ENCODE measurements around the gene PTBP3. TPM values are rescaled to one million over a fixed set of nuclear protein-coding genes. Genes with fewer than 3 reads are reported as not detected.
A peak's percentile ranks its signal among the peaks of the same experiment; 100 is the strongest.

Gene PTBP3
- total and polyA plus RNA-seq, 9 donors = 9.4 to 40.2 (median 32.2) TPM

DNA sequence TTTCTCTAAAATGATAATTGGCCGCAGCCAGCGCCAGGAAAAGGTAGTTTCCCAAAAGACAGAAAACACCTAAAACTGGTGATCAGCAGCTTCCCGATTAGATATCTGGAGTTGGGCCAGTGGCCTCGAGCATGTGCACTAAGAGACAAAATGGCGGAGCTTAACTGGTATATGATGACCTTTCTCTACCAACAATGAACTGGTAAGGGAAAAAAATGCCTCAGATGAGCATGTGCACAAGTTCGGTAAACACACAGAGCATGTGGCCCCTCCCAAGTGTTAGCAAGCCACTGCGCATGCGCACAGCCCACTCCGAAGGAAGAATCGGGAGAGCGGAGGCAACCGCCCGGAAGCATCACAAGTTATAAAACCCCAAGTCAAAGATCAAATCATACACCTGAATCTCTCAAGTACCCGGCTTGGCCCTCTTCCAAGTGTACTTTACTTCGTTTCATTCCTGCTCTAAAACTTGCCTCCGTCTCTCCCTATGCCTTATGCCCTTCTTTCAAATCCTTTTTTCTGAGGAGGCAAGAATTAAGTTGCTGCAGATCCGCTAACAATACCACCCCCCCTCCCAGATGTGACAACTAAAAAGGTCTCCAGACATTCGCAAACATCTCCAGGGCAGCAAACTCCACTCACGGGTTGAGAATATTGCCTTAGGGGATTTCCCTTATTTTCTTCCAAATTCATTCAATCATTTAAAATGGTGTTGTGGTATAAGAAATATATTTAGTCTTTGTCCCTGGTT lies 15.0 kb upstream of the PTBP3 start:
- peak; percentile 80 to 89 (median 85) for DNase-seq
- Histone ChIP-seq H3K9me3 (no peaks in the 10 kb centered on the region), H3K4me3 (peak overlapping the region; percentile 25), H3K27me3 (no peaks in the 10 kb centered on the region), H3K36me3 (no peaks in the 10 kb centered on the region), H3K27ac (no peak overlapping the region), H3K4me1 (ENCODE audit: insufficient read depth) (no peaks in the 10 kb centered on the region)
- TF ChIP-seq EP300 (IDR thresholded peaks at IDR 0.05) (no peak), POLR2A (IDR thresholded peaks at IDR 0.05) (no peak)
- 25 to 45% (median 26%) methylated on average over 19 of the region's 19 CpGs for WGBS, 3 donors
- intact Hi-C loops (cut with DNase I) = no loop called here

GRCh38 chr9:112341730-112342129 lies 8.3 kb upstream of the PTBP3 start:
- Histone ChIP-seq H3K27ac (no peak overlapping the region), H3K27me3 (no peaks in the 10 kb centered on the region), H3K4me1 (ENCODE audit: insufficient read depth) (no peaks in the 10 kb centered on the region), H3K4me3 (no peak overlapping the region), H3K9me3 (no peaks in the 10 kb centered on the region), H3K36me3 (no peaks in the 10 kb centered on the region)
- DNase-seq = no peak
- intact Hi-C loops (cut with DNase I) = no loop called here
- no peak for TF ChIP-seq POLR2A (IDR thresholded peaks at IDR 0.05)
- TF ChIP-seq, protein P1, sequence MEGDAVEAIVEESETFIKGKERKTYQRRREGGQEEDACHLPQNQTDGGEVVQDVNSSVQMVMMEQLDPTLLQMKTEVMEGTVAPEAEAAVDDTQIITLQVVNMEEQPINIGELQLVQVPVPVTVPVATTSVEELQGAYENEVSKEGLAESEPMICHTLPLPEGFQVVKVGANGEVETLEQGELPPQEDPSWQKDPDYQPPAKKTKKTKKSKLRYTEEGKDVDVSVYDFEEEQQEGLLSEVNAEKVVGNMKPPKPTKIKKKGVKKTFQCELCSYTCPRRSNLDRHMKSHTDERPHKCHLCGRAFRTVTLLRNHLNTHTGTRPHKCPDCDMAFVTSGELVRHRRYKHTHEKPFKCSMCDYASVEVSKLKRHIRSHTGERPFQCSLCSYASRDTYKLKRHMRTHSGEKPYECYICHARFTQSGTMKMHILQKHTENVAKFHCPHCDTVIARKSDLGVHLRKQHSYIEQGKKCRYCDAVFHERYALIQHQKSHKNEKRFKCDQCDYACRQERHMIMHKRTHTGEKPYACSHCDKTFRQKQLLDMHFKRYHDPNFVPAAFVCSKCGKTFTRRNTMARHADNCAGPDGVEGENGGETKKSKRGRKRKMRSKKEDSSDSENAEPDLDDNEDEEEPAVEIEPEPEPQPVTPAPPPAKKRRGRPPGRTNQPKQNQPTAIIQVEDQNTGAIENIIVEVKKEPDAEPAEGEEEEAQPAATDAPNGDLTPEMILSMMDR (IDR thresholded peaks at IDR 0.05) = no peak
- no peak for TF ChIP-seq EP300 (IDR thresholded peaks at IDR 0.05)

- H3K27ac ChIP-seq = no peak overlapping the region
- no peak overlapping the region for H3K4me3 ChIP-seq
- DNase-seq = no peak
- TF ChIP-seq POLR2A (IDR thresholded peaks at IDR 0.05) (no peak), EP300 (IDR thresholded peaks at IDR 0.05) (no peak)
- TF ChIP-seq, protein P1 (IDR thresholded peaks at IDR 0.05) = no peak
- no peaks in the 10 kb centered on the region for H3K27me3 ChIP-seq
- H3K4me1 ChIP-seq (ENCODE audit: insufficient read depth) = no peaks in the 10 kb centered on the region
- intact Hi-C loops (cut with DNase I) = no loop called here
- 93 to 98% (median 94%) methylated on average over 3 of the region's 3 CpGs for WGBS, 3 donors
- no peaks in the 10 kb centered on the region for H3K9me3 ChIP-seq
- no peaks in the 10 kb centered on the region for H3K36me3 ChIP-seq
Measured at GRCh38 chr9:112339886-112340285, 6.5 kb upstream of the PTBP3 start.

DNA sequence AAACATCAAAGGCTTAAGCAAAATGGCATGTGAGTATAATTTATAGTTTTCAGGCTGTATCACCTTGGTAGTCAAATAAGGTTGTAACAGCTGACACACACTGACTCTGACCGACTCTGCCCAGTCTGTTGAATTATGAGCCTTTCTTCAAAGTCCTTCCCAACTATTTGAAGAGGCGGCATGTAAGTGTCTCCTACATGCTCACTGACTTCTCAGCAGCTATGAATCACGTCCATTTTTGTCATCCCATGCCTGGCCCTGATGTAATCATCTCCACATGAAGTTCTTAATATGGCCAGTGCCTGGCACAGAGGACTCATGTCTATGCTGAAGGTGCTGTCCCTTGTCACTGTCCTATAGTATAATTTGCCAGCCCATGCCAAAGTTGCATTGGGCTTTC lies 5.1 kb upstream of the PTBP3 start:
- intact Hi-C loops (cut with DNase I) = no loop called here

GRCh38 chr9:112337547-112337946 lies 4.1 kb upstream of the PTBP3 start:
- intact Hi-C loops (cut with DNase I) = no loop called here
- H3K4me1 ChIP-seq (ENCODE audit: insufficient read depth) = no peaks in the 10 kb centered on the region
- no peak overlapping the region for H3K4me3 ChIP-seq
- H3K9me3 ChIP-seq = no peaks in the 10 kb centered on the region
- H3K27ac ChIP-seq = no peak overlapping the region
- no peak for DNase-seq
- H3K27me3 ChIP-seq = no peaks in the 10 kb centered on the region
- 68 to 74% (median 69%) methylated on average over 1 of the region's 1 CpG for WGBS, 3 donors
- H3K36me3 ChIP-seq = no peaks in the 10 kb centered on the region
- TF ChIP-seq, protein P1 (IDR thresholded peaks at IDR 0.05) = no peak
- TF ChIP-seq POLR2A (IDR thresholded peaks at IDR 0.05) = no peak

More for the DNA sequence above, 5.1 kb upstream of the PTBP3 start:
- 62 to 69% (median 65%) methylated on average over 3 of the region's 3 CpGs for WGBS, 3 donors
- H3K4me1 ChIP-seq (ENCODE audit: insufficient read depth) = no peaks in the 10 kb centered on the region
- H3K4me3 ChIP-seq = no peak overlapping the region
- no peaks in the 10 kb centered on the region for H3K36me3 ChIP-seq
- TF ChIP-seq, protein P1 (IDR thresholded peaks at IDR 0.05) = no peak
- no peak for TF ChIP-seq EP300 (IDR thresholded peaks at IDR 0.05)
- no peak for TF ChIP-seq POLR2A (IDR thresholded peaks at IDR 0.05)
- DNase-seq = no peak
- H3K9me3 ChIP-seq = no peaks in the 10 kb centered on the region
- H3K27me3 ChIP-seq = no peaks in the 10 kb centered on the region
- no peak overlapping the region for H3K27ac ChIP-seq

Measured in ovary (tissue), 9 donors.